K562 (cell line): Measurements from ENCODE around the gene RNF112. TPM values are rescaled to one million over a fixed set of nuclear protein-coding genes. Genes with fewer than 3 reads are reported as not detected.

ENCODE experiments used
- ATAC-seq: fragments of 200-7000 bp; cut with Tn5 transposase; 3 replicates; pipeline ENCODE4 v1.9.1; 2020; ENCODE audit warnings: moderate library complexity
- BruUV-seq: library from RNA; stranded (reverse); fragments of 400-500 nt; replicated peaks from 2 replicates; lab custom pipeline; 2021; lab: Mats Ljungman, UMichigan
- CTCF ChIA-PET: fragments of 300-600 bp; formaldehyde crosslinking; extraction: SDS; loops from one replicate; lab custom pipeline; 2021; ENCODE audit warnings: low intra/inter-chr PET ratio; lab: Yijun Ruan, JAX
- POLR2A ChIA-PET: fragments of 300-600, 350-650 bp; sonication (Branson Sonifier 250); formaldehyde crosslinking; extraction: SDS; loops from one replicate; lab custom pipeline; 2021; ENCODE audit warnings: antibody characterized with exemption, inconsistent platforms; lab: Yijun Ruan, JAX
- DNase-seq, 4 experiments: peaks; one replicate each; pipeline versions ENCODE4 v3.0.0 to v3.0.0-alpha.2; 2011 to 2018; ENCODE audit warnings: low spot score in 3 of 4, mixed read lengths in 3 of 4; ENCODE audit errors: extremely low read depth in 1 of 4
- FAIRE-seq: peaks from 2 replicates; lab custom pipeline; 2011; peaks lifted over from hg19 to GRCh38; lab: Jason Lieb, UNC
- H2AFZ ChIP-seq: 2 replicates; pipeline ENCODE4 v1.6.0; 2011; ENCODE audit warnings: low read depth, low read length, control low read depth, inconsistent platforms
- H3K27ac ChIP-seq: fragments of 200-600 bp; 3 replicates; pipeline ENCODE4 v1.8.0; 2011; ENCODE audit warnings: low read depth, mild to moderate bottlenecking, control low read depth, inconsistent platforms, low read length, moderate library complexity, mixed read lengths; ENCODE audit errors: extremely low read depth
- H3K27me3 ChIP-seq, 2 experiments: fragments of 300-600 bp in 1 of 2; 2 replicates in 1 of 2; 3 replicates in 1 of 2; pipeline versions ENCODE4 v1.6.0 to v1.8.0; 2011; ENCODE audit warnings: inconsistent platforms in 2 of 2, low read length in 2 of 2, mild to moderate bottlenecking in 1 of 2, mixed read lengths in 1 of 2, moderate library complexity in 1 of 2; ENCODE audit not compliant: control insufficient read depth in 2 of 2, insufficient read depth in 2 of 2
- H3K36me3 ChIP-seq: fragments of 300-600 bp; 3 replicates; pipeline ENCODE4 v1.8.0; 2011; ENCODE audit warnings: mild to moderate bottlenecking, low read length, inconsistent platforms; ENCODE audit not compliant: control insufficient read depth, insufficient read depth
- H3K4me1 ChIP-seq, 2 experiments: fragments of 200-600 bp in 1 of 2; replicated peaks in 1 of 2; 2 replicates in 1 of 2; 3 replicates in 1 of 2; pipeline versions ENCODE4 v1.5.1 to v1.8.0; 2011; ENCODE audit warnings: inconsistent platforms in 2 of 2, low read length in 2 of 2, mild to moderate bottlenecking in 1 of 2, mixed read lengths in 1 of 2, moderate library complexity in 1 of 2; ENCODE audit not compliant: control insufficient read depth in 2 of 2, insufficient read depth in 2 of 2
- H3K4me2 ChIP-seq: 2 replicates; pipeline ENCODE4 v1.6.1; 2011; ENCODE audit warnings: low read length, control low read depth, inconsistent platforms, mixed read lengths; ENCODE audit not compliant: insufficient read depth
- H3K4me3 ChIP-seq: fragments of 200-600 bp; sonication (generic), shearing (Covaris generic); 2 replicates; pipeline ENCODE4 v1.5.1; 2016; ENCODE audit warnings: control low read depth, inconsistent platforms
- H3K79me2 ChIP-seq: fragments of 200-600 bp; 3 replicates; pipeline ENCODE4 v1.8.0; 2011; ENCODE audit warnings: low read length, inconsistent platforms; ENCODE audit not compliant: control insufficient read depth, insufficient read depth
- H3K9ac ChIP-seq, 2 experiments: 2 replicates each; pipeline versions ENCODE4 v1.6.0 to v1.6.1; 2011; ENCODE audit warnings: low read depth in 2 of 2, low read length in 2 of 2, control low read depth in 1 of 2, inconsistent platforms in 1 of 2, mild to moderate bottlenecking in 1 of 2, mixed read lengths in 1 of 2; ENCODE audit not compliant: insufficient read depth in 1 of 2
- H3K9me1 ChIP-seq: one replicate; pipeline ENCODE4 v1.6.0; 2011; ENCODE audit warnings: inconsistent platforms, mild to moderate bottlenecking, low read length, moderate library complexity; ENCODE audit not compliant: control insufficient read depth, insufficient read depth
- H3K9me3 ChIP-seq: replicated peaks from 2 replicates; pipeline ENCODE4 v1.5.1; 2011; ENCODE audit warnings: low read depth, low read length, inconsistent platforms; ENCODE audit not compliant: control insufficient read depth, insufficient read depth
- H4K20me1 ChIP-seq: replicated peaks from 2 replicates; pipeline ENCODE4 v1.6.1; 2011; ENCODE audit warnings: low read length, inconsistent platforms, mixed read lengths; ENCODE audit not compliant: control insufficient read depth, insufficient read depth
- E2F5 ChIP-seq: sonication (generic); formaldehyde crosslinking; IDR thresholded peaks from 2 replicates; pipeline ENCODE4 v1.8.0; 2022; ENCODE audit warnings: mild to moderate bottlenecking, missing genetic modification reagents
- ZBTB11 ChIP-seq, 3 experiments: fragments of 200-800 bp in 1 of 3; fragments of 250-450 bp in 1 of 3; fragments of 450-650 bp in 1 of 3; sonication (Bioruptor Pico) in 1 of 3; sonication (Bioruptor generic) in 1 of 3; formaldehyde crosslinking in 1 of 3; IDR thresholded peaks; 2 replicates each; pipeline versions ENCODE4 v1.6.1 to v1.8.0; 2016 to 2022; ENCODE audit warnings: mild to moderate bottlenecking in 2 of 3, missing genetic modification characterization in 2 of 3, missing compliant biosample characterization in 1 of 3, moderate library complexity in 1 of 3
- WGBS: fragments of 100-300 bp; shearing (Covaris generic); methylation state at CpG from one replicate; pipeline ENCODE4 v1.1.6; 2016; ENCODE audit warnings: low coverage, mixed read lengths; ENCODE audit not compliant: insufficient coverage; ENCODE audit errors: missing lambda C conversion rate; 5-methylcytosine and 5-hydroxymethylcytosine counted together
- in situ Hi-C: fragments of 300-500 bp; cut with MboI; formaldehyde crosslinking; loops from 4 replicates; pipeline ENCODE4 v1.15.0; 2018; ENCODE audit warnings: inconsistent platforms, mixed read lengths
- intact Hi-C: fragments of 100-400 bp; cut with micrococcal nuclease; formaldehyde crosslinking; loops from 2 replicates; pipeline ENCODE4 v1.14.2; 2022
- polyA plus RNA-seq, 8 experiments: library from polyadenylated mRNA; depleted of rRNA in 4 of 8; stranded (reverse) in 5 of 8; unstranded in 3 of 8; fragments of >200 nt; fragmentation: Nextera tagmentation in 2 of 8; fragmentation: Illumina TruSeq in 1 of 8; extraction: Ambion mirVana in 2 of 8; extraction: Trizol in 1 of 8; gene quantifications; 2 replicates each; pipeline versions ENCODE4 v1.2.1 to v1.2.3, GENCODE V29; 2011 to 2014; ENCODE audit warnings: inconsistent platforms in 1 of 8, missing spikeins in 1 of 8
- total RNA-seq, 7 experiments: library from RNA; depleted of rRNA in 6 of 7; stranded (reverse); fragments of >200 nt in 6 of 7; fragmentation: Illumina TruSeq in 2 of 7; extraction: Trizol in 2 of 7; gene quantifications; 2 replicates each; pipeline versions ENCODE4 v1.2.1 to v1.2.3, GENCODE V29; 2011 to 2021; ENCODE audit warnings: low replicate concordance in 1 of 7
- TF ChIP-seq, protein P1 (sequence below), 3 experiments: fragments of 200-800 bp in 1 of 3; sonication (Bioruptor generic) in 1 of 3; sonication (generic) in 1 of 3; formaldehyde crosslinking in 1 of 3; IDR thresholded peaks; 2 replicates each; pipeline versions ENCODE4 v1.6.1 to v1.8.0; 2016 to 2022; ENCODE audit warnings: mild to moderate bottlenecking in 2 of 3, missing compliant biosample characterization in 2 of 3, missing genetic modification characterization in 2 of 3, missing genetic modification reagents in 1 of 3

The RNF112 gene
- total and polyA plus RNA-seq, 9 of the 15 experiments (the other 6 are each of a cell fraction or from before 2014, with no cell fraction given): 0.05 TPM; not detected in 8

DNA sequence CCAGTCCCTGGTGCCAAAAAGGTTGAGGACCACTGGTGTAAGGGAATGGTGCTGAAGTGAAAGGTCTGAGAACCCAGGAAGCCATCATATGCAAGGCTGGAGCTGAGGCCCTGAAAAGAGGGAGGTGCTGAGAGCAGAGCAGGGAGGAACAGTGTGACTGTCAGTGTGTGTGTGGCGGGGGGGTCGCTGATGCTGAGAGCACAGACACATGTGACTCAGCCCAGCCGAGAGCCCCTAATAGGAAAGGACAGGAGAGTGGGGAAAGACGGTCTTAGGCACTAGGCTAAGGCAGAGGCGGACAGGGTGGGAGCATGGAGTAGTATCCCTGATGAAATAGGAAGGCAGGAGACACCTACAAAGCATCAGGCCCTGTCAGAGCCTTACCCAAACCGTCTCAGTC, 49.7 kb upstream of the RNF112 start:
- Histone ChIP-seq H3K4me1 (peaks cover 6 to 24% of the 10 kb centered on the region in 2 experiments; a peak in 4 of 5 replicates), H2AFZ (peak overlapping the region; percentile 12; the same call in 1 of the 2 replicates), H3K36me3 (no peaks in the 10 kb centered on the region), H3K4me2 (peak overlapping the region; percentile 91), H3K9me3 (no peaks in the 10 kb centered on the region), H4K20me1 (no peaks in the 10 kb centered on the region), H3K9me1 (no peaks in the 10 kb centered on the region), H3K27me3 (no peaks in the 10 kb centered on the region), H3K4me3 (no peak overlapping the region), H3K9ac (peak overlapping the region; percentile 80 to 91), H3K79me2 (peaks cover 9% of the 10 kb centered on the region; the same call in 2 of the 3 replicates), H3K27ac (peak overlapping the region; percentile 75)
- ATAC-seq: no peak
- ChIA-PET POLR2A (interaction anchor here (1.0 to 2.1 kb wide), 2 partner anchors 16 to 50 kb away, joined by 3 to 11 read pairs; partner anchors contain the start of genes MAPK7 and RNF112), CTCF (no interaction called here)
- peak in 1 of 4 experiments; percentile 33 for DNase-seq
- TF ChIP-seq E2F5: no peak
- TF ChIP-seq, protein P1, sequence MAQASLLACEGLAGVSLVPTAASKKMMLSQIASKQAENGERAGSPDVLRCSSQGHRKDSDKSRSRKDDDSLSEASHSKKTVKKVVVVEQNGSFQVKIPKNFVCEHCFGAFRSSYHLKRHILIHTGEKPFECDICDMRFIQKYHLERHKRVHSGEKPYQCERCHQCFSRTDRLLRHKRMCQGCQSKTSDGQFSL (CRISPR knock-in tag; IDR thresholded peaks at IDR 0.05): peak; percentile 41; the same call in 1 of the 2 replicates
- TF ChIP-seq, protein P1 (tag; IDR thresholded peaks at IDR 0.05): no peak
- 0 out of 6 replicates have a peak, but pooled peaks of 1 of the 3 experiments have one; percentile 19 for TF ChIP-seq ZBTB11 (CRISPR knock-in tag; IDR thresholded peaks at IDR 0.05)
- in situ Hi-C loops: loop anchor here (5.0 to 10.0 kb wide), 2 partner anchors 86 to 403 kb away; no protein-coding TSS in a partner anchor
- 54% methylated on average over 6 of the region's 6 CpGs for WGBS
- intact Hi-C loops: no loop called here
- no peak for FAIRE-seq
- no TSS peak for BruUV-seq
